HG03103 (cell line): ENCODE measurements around the gene ANKLE1.

ENCODE experiments used
- ATAC-seq: cut with Tn5 transposase; IDR thresholded peaks from one replicate; pipeline ENCODE4 v1.9.1; 2021; ENCODE audit warnings: low read depth; ENCODE audit not compliant: unreplicated experiment

Gene ANKLE1

DNA sequence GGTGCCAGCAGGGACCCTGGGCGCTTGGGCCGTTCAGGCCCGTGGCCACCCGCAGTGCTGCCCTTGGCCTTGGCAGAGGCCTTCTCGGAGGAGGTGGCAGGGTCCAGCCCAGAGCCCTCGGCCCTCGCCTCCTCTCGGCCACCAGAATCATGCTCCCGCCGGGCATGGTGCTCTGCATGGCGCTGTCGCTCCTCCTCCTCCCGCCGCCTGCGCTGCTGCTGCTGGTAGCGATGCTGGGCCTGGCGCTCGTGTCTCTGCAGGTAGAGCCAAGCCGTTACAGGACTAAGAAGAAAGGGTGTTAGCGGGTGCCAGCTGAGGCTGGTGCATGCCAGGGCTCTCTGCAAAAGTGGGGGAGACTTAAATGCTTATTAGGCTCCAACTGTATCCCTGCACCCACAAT, 43.4 kb downstream of the ANKLE1 start:
- no peak for ATAC-seq

DNA sequence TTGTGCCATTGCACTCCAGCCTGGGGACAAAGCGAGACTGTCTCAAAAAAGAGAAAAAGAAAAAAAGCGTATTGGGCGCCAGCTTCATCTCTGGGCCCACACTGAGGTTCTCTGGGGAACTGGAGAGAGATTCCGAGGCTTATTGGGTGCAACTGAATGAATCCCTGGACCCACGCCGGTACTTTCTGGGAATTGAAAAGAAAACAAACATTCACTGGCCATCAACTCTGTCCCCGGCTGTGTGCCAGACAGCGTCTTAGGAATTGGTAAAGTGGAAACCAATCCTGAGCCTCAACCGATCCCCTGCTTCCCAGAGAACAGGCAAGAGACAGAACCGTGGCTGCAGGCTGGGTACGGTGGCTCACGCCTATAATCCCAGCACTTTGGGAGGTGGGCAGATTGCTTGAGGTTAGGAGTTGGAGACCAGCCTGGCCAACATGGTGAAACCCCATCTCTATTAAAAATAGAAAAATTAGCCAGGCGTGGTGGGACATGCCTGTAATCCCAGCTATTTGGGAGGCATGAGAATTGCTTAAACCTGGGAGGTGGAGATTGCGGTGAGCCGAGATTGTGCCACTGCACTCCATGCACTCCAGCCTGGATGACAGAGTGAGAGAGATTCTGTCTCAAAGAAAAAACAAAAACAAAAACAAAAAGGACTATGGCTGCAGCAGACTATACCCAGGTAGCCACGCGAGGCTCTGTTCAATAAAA, 44.3 kb downstream of the ANKLE1 start:
- no peak for ATAC-seq

DNA sequence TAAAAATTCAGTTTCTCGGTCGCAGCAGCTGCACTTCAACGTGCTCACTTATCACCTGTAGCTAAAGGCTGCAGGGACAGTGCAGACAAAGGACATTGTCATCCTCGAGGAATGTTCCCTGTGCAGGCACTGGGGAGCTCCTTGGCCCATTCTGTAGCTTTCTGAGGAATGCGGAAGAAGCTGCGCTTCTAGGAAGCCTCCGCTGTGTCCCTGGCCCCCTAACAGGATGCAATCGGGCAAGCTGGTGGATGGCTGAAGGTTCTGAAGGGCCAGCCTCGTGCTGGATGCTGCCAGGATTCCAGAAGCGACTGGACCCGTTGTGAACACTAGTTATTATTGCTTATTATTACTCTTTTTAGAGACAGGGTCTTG, 44.9 kb downstream of the ANKLE1 start:
- ATAC-seq = no peak

DNA sequence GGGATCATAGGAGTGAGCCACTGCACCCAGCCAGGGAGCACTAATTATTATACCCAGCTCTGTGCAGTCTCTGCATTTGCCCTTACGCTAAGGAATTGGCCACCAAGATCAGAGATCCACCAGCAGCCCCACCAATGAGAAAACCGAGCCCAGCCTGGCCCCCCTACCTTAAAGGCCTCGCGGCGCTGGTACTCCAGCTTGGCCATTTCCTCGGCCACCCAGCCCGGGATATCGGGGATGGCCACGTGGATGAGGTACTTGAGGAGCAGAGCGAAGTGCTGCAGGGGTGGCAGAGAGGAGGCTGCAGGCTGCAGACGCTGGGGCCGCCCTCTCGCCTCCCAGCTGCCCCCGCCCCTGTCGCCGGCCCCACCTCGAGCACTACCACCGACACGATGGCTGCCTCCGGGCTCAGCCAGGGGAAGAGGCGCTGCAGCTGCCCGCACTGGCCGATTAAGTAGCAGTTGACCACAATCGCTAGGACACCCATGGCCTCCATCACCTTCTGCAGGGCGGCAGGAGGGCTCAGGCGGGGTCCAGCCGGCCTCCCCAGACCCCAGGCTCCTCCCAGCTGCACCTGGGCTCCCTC, 45.5 kb downstream of the ANKLE1 start:
- ATAC-seq = no peak

DNA sequence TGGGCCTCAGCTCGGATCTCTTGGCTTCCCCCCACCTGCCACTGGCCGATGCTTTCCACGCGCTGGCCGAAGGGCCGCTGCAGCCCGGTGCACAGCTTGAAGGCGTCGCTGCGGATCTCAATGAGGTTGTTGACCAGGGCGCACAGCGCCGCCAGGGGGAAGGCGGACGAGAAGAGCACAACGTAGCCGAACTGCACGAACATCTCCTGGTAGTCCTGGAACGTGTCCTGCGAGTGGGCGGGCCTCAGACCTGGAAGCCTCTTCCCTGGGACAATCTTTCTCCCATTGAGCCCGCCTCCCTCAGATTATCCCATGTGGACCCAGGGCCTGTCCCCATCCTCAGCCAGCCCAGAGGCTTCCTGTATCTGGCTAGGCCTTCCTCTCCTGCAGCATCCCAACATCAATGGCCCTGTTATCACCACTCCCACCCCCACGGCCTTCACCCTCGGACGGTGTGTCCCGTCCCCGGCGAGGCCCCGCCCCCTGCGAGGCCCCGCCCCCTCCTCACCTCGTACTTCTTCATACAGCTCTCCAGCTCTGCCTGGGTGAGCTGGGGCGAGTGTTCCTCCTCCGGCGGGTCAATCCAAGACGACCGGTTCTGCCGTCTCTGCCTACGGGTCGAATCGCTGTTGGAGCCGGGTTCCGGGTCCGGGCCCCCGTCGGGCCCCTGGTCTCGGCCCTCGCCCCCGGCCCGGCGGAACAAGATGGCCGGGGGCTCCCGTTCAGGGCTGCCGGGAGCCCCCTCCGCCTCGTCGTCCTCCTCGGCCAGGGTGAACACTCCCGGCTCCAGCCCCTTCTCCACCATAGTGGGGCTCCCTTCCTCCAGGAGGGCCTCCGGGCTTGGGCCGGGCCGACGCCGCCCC, 46.2 kb downstream of the ANKLE1 start:
- ATAC-seq = no peak

DNA sequence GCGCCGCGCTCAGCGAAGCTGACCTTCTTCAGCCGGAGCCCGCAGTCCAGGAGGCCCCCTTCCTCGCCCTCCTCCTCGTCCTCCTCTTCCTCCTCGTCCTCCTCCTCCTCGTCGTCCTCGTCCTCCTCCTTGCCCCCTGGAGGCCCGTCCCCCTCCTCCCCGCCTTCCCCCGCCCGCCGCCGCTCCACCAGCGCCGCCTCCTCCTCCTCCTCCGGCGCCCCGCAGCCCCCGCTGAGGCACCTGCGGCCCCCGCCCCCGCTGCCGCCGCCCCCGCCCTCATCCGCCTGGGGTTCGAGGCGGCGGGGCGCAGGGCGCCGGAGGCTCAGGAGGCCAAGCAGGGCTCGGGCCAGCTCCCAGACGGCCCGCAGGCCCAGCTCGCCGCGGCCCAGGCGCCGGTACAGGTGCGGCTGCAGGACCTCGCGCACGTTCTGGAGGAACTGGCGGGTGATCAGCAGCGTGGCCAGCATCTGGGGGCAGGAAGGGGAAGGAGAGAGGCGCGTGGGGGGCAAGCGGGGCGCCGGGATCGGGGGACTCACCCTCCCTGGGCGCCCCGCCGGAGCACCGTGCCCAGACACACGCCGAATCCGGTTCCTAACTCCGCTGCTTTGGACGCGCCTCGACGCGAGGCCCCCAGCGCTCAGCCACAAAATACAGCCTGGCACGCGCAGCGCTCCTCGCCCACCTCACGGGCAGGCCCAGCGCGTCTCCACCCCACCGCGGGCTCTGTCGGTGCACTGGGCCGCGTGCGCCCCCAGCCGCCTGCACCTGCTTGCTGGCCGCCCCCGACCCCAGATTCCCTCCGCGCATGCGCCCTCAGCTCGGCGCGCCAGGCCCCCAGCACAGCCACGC, 47.0 kb downstream of the ANKLE1 start:
- ATAC-seq = no peak

DNA sequence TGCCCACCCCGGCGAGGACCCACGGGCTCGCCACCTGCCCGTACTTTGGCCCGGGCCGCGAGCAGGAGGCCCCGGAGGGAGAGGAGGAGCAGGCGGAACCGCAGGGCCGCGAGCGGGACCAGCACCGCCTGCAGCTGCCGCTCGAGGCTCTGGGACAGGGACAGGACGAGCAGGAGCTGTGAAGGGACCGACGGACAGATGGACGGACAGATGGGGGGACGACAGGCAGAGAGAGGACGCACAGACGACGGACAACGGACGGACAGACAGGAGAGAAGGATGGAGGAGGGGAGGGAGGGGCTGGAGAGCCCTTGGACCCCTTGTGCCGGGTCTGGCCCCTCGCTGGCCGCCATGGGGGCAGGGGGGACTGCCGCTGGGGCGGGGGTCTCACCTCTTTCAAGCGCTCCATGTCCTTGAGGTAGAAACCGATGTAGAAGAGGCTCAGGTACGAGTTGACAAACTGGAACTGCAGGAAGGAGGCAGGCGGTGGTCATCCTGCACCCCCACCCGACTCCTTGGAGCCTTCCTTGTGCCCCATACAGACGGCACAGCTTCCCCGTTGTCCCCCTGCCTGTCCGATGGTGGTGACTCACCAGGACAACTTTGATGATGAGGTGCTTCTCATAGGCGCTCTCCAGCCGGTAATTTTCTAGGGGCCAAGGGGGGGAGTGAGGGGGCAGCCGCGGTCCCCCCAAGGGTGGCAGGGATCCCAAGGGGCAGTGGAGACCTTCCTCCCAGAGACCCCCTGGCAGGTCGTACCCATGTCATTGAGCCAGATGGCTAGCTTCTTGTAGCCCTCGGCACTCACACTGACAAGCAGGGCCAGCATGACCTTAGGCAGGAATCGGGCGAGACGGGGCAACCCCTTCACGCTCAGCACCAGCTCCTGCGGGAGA, 47.9 kb downstream of the ANKLE1 start:
- no peak for ATAC-seq

DNA sequence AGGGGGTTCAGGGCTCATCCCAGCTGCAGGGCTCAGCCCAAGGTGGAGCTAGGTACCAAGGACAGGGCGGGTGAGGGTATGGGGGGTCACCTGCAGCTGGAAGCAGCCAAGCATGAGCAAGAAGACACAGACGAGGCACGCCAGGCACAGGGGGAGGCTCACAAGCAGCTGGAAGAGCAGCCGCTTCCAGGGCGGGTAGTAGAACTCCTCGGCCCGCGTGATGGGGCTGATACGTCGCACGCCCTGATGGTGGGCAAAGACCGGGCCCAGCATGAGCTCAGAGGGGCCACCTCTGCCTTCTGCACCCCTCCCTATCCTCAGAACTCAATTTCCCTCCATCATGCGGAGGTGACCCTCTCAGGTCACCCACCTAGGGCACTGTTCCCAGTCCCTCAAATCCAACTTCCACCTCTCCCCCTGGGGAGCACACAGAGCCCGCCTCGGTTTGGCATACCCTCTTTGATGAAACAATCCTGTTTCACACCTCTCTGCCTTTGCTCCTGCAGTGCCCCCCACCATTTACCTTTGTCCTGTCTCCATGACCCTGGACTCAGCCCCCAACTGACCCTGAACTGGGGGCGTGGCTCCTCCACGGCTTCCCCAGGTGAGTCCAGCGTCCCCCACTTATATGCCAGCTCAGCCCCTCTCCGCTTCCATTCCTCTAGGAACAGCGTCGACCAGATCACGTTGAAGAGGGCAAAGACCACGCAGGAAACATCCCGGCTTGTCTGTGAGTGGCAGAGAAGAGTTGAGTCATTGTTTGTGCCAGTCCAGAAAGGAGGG, 48.8 kb downstream of the ANKLE1 start:
- no peak for ATAC-seq

DNA sequence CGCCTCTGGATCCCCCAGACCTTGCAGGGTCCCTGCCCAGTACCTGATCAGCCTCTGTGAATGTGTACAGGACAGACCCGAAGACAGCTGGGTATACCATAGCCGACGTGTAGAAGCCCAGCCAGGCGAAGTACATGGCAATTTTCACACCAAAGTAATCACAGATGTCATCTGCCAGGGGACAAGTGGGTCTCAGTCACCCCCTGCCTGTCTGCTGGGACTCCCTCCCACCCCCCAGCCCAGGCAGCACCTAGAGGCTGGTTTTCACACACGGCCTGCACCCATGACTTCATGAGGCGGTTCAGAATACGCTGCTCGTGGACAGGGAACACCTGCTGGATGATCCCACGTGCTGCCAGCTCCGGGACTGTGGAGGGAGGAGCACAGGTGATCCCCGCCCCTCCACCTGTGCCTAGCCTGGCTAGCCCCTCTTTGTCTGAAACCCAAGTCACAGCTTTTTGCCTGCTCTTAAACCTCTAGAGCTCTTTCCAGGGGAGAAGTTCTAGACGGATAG, 49.4 kb downstream of the ANKLE1 start:
- no peak for ATAC-seq

DNA sequence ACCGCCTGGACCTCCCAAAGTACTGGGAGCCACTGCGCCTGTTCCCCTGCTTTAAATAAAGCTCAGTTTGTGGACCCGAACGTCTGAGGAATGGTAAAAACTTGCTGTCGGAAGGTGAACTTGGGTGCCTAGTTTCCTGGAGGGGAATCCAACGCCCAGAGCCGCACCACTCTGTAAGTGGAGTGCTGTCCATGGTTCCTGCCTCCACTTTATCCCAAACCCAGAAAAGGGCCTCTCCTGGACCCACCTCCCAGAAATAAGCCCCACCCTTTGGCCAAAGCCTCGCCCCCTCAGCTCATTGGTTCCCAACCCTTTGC, 50.6 kb downstream of the ANKLE1 start:
- no peak for ATAC-seq

DNA sequence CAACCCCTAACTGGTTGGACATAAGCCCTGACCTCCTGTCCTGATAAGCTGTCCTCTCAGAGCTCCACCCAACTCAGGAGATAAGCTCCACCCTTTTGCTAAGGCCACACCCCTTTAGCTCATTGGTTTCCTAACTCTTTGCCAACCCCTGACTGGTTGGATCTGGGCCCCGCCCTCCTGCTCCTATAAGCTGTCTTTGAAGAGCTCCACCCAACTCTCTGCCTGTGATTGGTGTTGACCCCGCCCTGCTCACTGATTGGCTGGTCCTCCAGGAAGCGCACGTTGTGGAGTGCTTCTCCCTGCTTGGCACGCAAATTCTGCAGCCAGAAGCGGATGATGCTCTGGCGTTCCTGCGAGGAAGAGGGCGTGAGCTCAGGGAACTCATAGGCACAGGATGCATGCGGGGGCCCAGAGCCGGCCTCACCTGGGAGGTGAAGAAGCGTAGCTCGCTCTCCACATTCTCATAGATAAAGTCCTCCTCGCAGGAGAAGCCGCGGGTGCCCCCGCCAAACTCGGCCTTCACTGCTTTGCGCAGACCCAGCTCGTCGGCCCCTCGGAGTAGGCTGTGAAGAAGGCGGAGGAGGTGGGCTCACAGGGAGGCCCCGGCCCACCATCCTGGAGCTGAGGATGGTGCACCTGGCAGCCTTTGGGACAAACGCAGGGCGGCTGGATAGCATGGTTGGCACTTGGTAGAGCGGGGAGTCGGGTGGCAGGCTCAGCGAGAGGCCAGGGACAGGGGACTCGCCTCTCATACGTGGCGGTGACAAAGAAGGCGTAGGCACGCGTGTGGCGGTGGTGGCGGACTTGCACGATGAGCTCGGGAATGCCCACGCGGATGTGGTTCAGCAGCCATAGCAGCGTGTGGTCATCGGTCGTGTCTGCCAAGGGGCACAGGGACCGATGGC, 51.2 kb downstream of the ANKLE1 start:
- no peak for ATAC-seq

DNA sequence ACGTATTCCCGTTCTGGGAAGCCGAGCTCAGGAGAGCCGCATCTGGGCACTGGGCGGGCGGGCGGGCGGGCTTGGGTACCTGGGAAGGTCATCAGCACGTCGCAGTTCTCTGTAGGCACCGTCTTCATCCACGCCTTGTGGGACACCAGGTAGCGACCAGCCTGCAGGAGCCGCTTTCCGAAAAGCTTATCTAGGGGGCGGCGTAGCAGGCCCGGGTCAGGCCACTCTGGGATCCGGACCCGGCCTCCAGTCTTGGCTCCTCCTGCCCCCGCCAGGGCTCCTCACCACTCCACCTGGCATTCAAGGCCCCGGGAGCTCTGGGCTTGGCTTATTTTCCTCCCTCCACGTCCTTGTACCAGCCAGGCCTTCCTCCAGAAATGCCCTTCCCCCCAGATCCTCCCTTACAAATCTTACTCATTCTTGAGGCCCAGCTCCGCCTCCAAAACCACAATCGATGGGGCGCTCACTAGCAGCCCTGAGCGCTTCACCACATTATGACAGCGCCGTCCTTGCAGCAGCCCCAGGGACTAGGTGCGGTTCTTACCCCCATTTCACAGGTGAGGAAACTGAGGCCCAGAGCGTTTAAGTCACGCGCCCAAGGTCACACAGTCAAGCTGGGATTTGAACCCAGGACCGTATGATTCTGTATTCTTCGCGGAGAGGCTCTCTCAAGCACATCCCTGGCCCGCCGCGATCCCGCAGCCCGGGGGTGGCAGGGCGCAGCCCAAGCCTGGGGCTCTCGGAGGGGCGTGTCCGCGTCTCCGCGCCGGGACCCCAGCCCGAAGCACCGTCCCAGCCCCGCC, 52.1 kb downstream of the ANKLE1 start:
- no peak for ATAC-seq

DNA sequence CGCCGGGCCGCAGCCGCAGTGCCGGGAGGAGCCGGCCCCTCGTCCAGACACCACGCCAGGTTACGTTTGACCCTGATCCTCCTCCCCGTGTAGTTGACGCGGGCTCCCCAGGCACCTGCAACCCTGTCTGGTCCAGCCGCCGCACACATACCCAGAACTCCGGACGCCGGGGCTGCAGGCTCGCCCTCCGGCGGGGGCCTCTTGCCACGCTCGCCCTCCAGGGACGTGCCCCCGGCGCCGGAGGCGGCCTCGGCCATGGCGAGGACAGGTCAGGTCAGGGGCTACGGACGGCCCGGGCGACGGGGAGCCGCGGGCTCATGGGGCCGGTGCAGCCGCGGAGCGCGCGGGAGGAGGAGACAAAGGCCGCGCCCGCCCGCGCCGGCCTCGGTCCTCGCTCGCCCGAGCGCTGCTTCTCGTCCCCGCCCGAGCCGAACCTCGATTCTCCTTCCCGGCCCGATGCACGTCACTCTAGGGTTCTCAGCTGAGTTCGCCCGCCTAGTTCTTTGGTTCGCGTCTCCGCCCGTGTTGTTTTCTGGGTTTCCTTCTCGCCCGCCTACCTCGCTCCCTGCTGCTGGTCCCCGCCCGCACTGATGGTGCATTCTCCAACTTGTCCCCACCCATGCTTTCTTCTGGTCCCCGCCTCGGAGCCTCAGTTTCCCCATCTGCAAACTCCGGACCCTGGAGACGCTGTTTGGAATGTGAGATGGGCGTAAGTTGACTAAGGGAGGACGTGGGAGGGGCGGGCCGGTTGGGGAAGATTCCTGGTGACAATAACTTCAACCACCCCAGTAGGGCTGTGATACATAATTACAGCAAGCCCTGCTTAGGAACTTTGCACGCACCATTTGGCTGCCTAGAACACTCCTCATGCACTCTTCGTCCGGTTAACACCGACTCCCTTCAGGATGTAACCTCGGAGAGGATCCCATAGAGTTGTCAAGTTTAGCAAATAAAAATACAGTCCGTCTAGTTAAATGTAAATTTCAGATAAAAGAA, 53.0 kb downstream of the ANKLE1 start, which contains the start of gene ANO8:
ANO8 (minus strand) TSS at position 442 of the 996 bp plus-strand sequence; CDS start at position 257, 185 bp downstream.
- ATAC-seq = no peak

DNA sequence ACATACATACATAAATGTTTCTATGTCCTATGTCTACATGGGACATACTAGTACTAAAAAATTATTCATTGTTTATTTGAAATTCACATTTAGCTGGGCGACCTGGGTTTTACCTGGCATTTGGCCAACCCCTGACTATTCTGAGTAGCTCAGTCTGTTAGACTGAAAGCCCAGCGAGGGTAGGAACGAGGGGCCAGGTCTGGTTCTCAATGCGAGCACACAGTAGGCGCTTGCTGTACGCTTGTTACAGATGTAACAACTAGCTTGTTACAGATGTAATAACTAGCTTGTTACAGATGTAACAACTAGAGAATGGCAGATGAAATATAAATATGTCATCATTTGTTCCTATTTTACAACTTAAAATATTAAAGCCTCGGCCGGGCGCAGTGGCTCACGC, 53.9 kb downstream of the ANKLE1 start:
- ATAC-seq = no peak
